GM12878 (cell line): ENCODE data around the gene HUS1. TPM values are rescaled to one million over a fixed set of nuclear protein-coding genes. Genes with fewer than 3 reads are reported as not detected.

Experiments
- ATAC-seq: fragments of 200-7000 bp; cut with Tn5 transposase; 3 replicates; pipeline ENCODE4 v1.9.1; 2020; ENCODE audit warnings: mild to moderate bottlenecking, moderate library complexity
- BruUV-seq: library from RNA; stranded (reverse); fragments of 400-500 nt; replicated peaks from 2 replicates; lab custom pipeline; 2021; lab: Mats Ljungman, UMichigan
- CTCF ChIA-PET: fragments of 300-600 bp; sonication (Branson Sonifier 250); formaldehyde crosslinking; extraction: SDS; loops from one replicate; lab custom pipeline; 2021; ENCODE audit warnings: inconsistent platforms; lab: Yijun Ruan, JAX
- POLR2A ChIA-PET: fragments of 350-600 bp; formaldehyde crosslinking; extraction: SDS; loops from one replicate; lab custom pipeline; 2021; ENCODE audit warnings: inconsistent platforms; lab: Charles Lee
- RAD21 ChIA-PET: fragments of 300-600 bp; sonication (Branson Sonifier 250); formaldehyde crosslinking; loops from one replicate; lab custom pipeline; 2023; ENCODE audit warnings: antibody characterized with exemption; ENCODE audit not compliant: unreplicated experiment; lab: Charles Lee
- SMC1A ChIA-PET: fragments of 300-600 bp; sonication (Branson Sonifier 250); formaldehyde crosslinking; loops from one replicate; lab custom pipeline; 2023; ENCODE audit not compliant: unreplicated experiment, uncharacterized antibody; lab: Charles Lee
- DNase-seq: peaks from one replicate; pipeline ENCODE4 v3.0.0-alpha.2; 2011; ENCODE audit warnings: low read depth, low spot score
- FAIRE-seq: peaks from 3 replicates; lab custom pipeline; 2011; peaks lifted over from hg19 to GRCh38; lab: Jason Lieb, UNC
- H2AFZ ChIP-seq: 2 replicates; pipeline ENCODE4 v1.6.0; 2011; ENCODE audit warnings: low read depth, low read length, control low read depth; ENCODE audit not compliant: control insufficient read depth
- H3K27ac ChIP-seq: 2 replicates; pipeline ENCODE4 v1.5.1; 2011; ENCODE audit warnings: control low read depth; ENCODE audit not compliant: control insufficient read depth, insufficient read depth
- H3K27me3 ChIP-seq, 2 experiments: replicated peaks in 1 of 2; 2 replicates each; pipeline versions ENCODE4 v1.6.0 to v1.6.1; 2011; ENCODE audit warnings: low read length in 1 of 2; ENCODE audit not compliant: control insufficient read depth in 2 of 2, insufficient read depth in 2 of 2
- H3K36me3 ChIP-seq, 2 experiments: 2 replicates each; pipeline ENCODE4 v1.5.1; 2011; ENCODE audit warnings: low read length in 1 of 2; ENCODE audit not compliant: control insufficient read depth in 2 of 2, insufficient read depth in 2 of 2
- H3K4me1 ChIP-seq: 2 replicates; pipeline ENCODE4 v1.6.1; 2011; ENCODE audit warnings: mild to moderate bottlenecking, low read length, moderate library complexity, mixed read lengths; ENCODE audit not compliant: control insufficient read depth, insufficient read depth
- H3K4me2 ChIP-seq: 2 replicates; pipeline ENCODE4 v1.6.0; 2011; ENCODE audit warnings: control low read depth; ENCODE audit not compliant: control insufficient read depth, insufficient read depth
- H3K4me3 ChIP-seq: fragments of 200-600 bp; sonication (generic); 2 replicates; pipeline ENCODE4 v1.5.1; 2016
- H3K79me2 ChIP-seq: 2 replicates; pipeline ENCODE4 v1.6.0; 2011; ENCODE audit warnings: low read length; ENCODE audit not compliant: control insufficient read depth, insufficient read depth
- H3K9ac ChIP-seq: 2 replicates; pipeline ENCODE4 v1.8.0; 2011; ENCODE audit warnings: low read length, control low read depth, mixed read lengths; ENCODE audit not compliant: control insufficient read depth, insufficient read depth
- H3K9me3 ChIP-seq: replicated peaks from 3 replicates; pipeline ENCODE4 v1.5.1; 2011; ENCODE audit warnings: mild to moderate bottlenecking, low read length; ENCODE audit not compliant: control insufficient read depth, insufficient read depth
- H4K20me1 ChIP-seq: 2 replicates; pipeline ENCODE4 v1.6.0; 2011; ENCODE audit not compliant: control insufficient read depth, insufficient read depth
- ATF2 ChIP-seq: IDR thresholded peaks from 2 replicates; pipeline ENCODE4 v1.6.1; 2012; ENCODE audit warnings: low read length, inconsistent platforms
- BHLHE40 ChIP-seq, 2 experiments: fragments of 450-650 bp in 1 of 2; IDR thresholded peaks; 2 replicates each; pipeline ENCODE4 v1.6.1; 2011 to 2017; ENCODE audit warnings: low read depth in 2 of 2, borderline replicate concordance in 1 of 2, improper control_type of control experiment in 1 of 2, low read length in 1 of 2, mild to moderate bottlenecking in 1 of 2
- IKZF2 ChIP-seq, 2 experiments: fragments of 450-650 bp; IDR thresholded peaks; 2 replicates each; pipeline ENCODE4 v1.6.1; 2017; ENCODE audit warnings: mild to moderate bottlenecking in 2 of 2, moderate library complexity in 2 of 2
- POLR2AphosphoS2 ChIP-seq: IDR thresholded peaks from 2 replicates; pipeline ENCODE4 v1.6.1; 2011; ENCODE audit warnings: low read depth, mild to moderate bottlenecking, low read length, improper control_type of control experiment, moderate library complexity
- RBBP5 ChIP-seq: fragments of 200-600 bp; sonication (generic); conservative IDR thresholded peaks from 2 replicates; pipeline ENCODE4 v1.6.1; 2016
- RELA ChIP-seq: fragments of 450-650 bp; IDR thresholded peaks from 2 replicates; pipeline ENCODE4 v1.8.0; 2014; ENCODE audit warnings: borderline replicate concordance; ENCODE audit not compliant: partially characterized antibody
- SIX5 ChIP-seq: IDR thresholded peaks from 2 replicates; pipeline ENCODE4 v1.6.1; 2011; ENCODE audit warnings: mild to moderate bottlenecking, low read depth, low read length, moderate library complexity; ENCODE audit not compliant: severe bottlenecking
- SPI1 ChIP-seq: IDR thresholded peaks from 2 replicates; pipeline ENCODE4 v1.6.1; 2011; ENCODE audit warnings: low read depth, mild to moderate bottlenecking, low read length, moderate library complexity, borderline replicate concordance; ENCODE audit not compliant: insufficient read depth
- WGBS: methylation state at CpG from one replicate; pipeline ENCODE4 v1.1.6; 2016; ENCODE audit warnings: low lambda C conversion rate; ENCODE audit not compliant: insufficient replicate concordance, insufficient coverage; ENCODE audit errors: missing lambda C conversion rate; 5-methylcytosine and 5-hydroxymethylcytosine counted together
- in situ Hi-C: fragments of 300-500 bp; cut with MboI; formaldehyde crosslinking; loops from 9 replicates; pipeline ENCODE4 v1.14.3; 2018; ENCODE audit warnings: mixed read lengths
- intact Hi-C: fragments of 100-400 bp; cut with micrococcal nuclease; formaldehyde crosslinking; loops from one replicate; pipeline ENCODE4 v1.14.2; 2022; ENCODE audit not compliant: unreplicated experiment
- polyA plus RNA-seq, 11 experiments: library from polyadenylated mRNA; depleted of rRNA in 4 of 11; unstranded in 6 of 11; stranded (reverse) in 5 of 11; fragments of >200 nt; fragmentation: Nextera tagmentation in 4 of 11; fragmentation: Illumina TruSeq in 1 of 11; extraction: Ambion mirVana in 4 of 11; extraction: Trizol in 1 of 11; gene quantifications; 1 replicate in 1 of 11; 2 replicates in 10 of 11; pipeline versions ENCODE4 v1.2.1 to v1.2.3, GENCODE V29; 2011 to 2016; ENCODE audit warnings: inconsistent platforms in 2 of 11, missing spikeins in 2 of 11, low read depth in 1 of 11
- total RNA-seq, 4 experiments: library from RNA; depleted of rRNA in 3 of 4; stranded (reverse); fragments of >200 nt in 3 of 4; fragmentation: Illumina TruSeq in 1 of 4; extraction: Trizol in 1 of 4; gene quantifications; 2 replicates each; pipeline versions ENCODE4 v1.2.1 to v1.2.3, GENCODE V29; 2013 to 2021
- TF ChIP-seq, protein P1 (sequence below): fragments of 450-650 bp; IDR thresholded peaks from 2 replicates; pipeline ENCODE4 v1.6.1; 2017; ENCODE audit warnings: mild to moderate bottlenecking, low read depth, inconsistent platforms; ENCODE audit not compliant: poor library complexity, severe bottlenecking
- TF ChIP-seq, protein P2 (sequence below): IDR thresholded peaks from 2 replicates; pipeline ENCODE4 v1.6.1; 2012; ENCODE audit warnings: low read depth, low read length, improper control_type of control experiment
- TF ChIP-seq, protein P3 (sequence below): IDR thresholded peaks from 2 replicates; pipeline ENCODE4 v1.6.1; 2011; ENCODE audit warnings: low read depth, low read length, improper control_type of control experiment, borderline replicate concordance

The HUS1 gene
- total and polyA plus RNA-seq, 10 of the 15 experiments (the other 5 are each of a cell fraction or from before 2014, with no cell fraction given), result 10.4 to 35.5 (median 22.6) TPM

GRCh38 chr7:47999413-47999812 is 20.0 kb upstream of the HUS1 start:
- RAD21 ChIA-PET, result no interaction called here
- intact Hi-C loops, result no loop called here
- DNase-seq, result no peak
- Histone ChIP-seq H3K27me3 (no peaks in the 10 kb centered on the region), H3K4me1 (peaks cover 2% of the 10 kb centered on the region; the same call in 1 of the 2 replicates), H3K9ac (no peak overlapping the region), H2AFZ (no peak overlapping the region), H3K27ac (no peak overlapping the region), H4K20me1 (no peaks in the 10 kb centered on the region), H3K9me3 (no peaks in the 10 kb centered on the region), H3K79me2 (no peaks in the 10 kb centered on the region), H3K4me3 (no peak overlapping the region), H3K36me3 (no peaks in the 10 kb centered on the region), H3K4me2 (no peak overlapping the region)
- no peak for FAIRE-seq
- 61% methylated on average over 12 of the region's 12 CpGs for WGBS
- no TSS peak for BruUV-seq
- SMC1A ChIA-PET, result interaction anchor here (0.9 to 1.3 kb wide), 2 partner anchors 111 to 115 kb away, joined by 3 to 5 read pairs; no protein-coding TSS in a partner anchor
- no peak for ATAC-seq
- CTCF ChIA-PET, result interaction anchor here (0.6 to 1.0 kb wide), 2 partner anchors 55 to 111 kb away, joined by 3 read pairs; no protein-coding TSS in a partner anchor
- POLR2A ChIA-PET, result no interaction called here
- in situ Hi-C loops, result no loop called here
- TF ChIP-seq POLR2AphosphoS2 (no peak), IKZF2 (IDR thresholded peaks at IDR 0.05) (no peak), ATF2 (no peak), RELA (no peak), SPI1 (no peak), BHLHE40 (IDR thresholded peaks at IDR 0.05; ENCODE audit: borderline replicate concordance in 1 of 2, low read depth in 2 of 2, low read length in 1 of 2) (no peak), RBBP5 (no peak), SIX5 (no peak)
- TF ChIP-seq, protein P1, sequence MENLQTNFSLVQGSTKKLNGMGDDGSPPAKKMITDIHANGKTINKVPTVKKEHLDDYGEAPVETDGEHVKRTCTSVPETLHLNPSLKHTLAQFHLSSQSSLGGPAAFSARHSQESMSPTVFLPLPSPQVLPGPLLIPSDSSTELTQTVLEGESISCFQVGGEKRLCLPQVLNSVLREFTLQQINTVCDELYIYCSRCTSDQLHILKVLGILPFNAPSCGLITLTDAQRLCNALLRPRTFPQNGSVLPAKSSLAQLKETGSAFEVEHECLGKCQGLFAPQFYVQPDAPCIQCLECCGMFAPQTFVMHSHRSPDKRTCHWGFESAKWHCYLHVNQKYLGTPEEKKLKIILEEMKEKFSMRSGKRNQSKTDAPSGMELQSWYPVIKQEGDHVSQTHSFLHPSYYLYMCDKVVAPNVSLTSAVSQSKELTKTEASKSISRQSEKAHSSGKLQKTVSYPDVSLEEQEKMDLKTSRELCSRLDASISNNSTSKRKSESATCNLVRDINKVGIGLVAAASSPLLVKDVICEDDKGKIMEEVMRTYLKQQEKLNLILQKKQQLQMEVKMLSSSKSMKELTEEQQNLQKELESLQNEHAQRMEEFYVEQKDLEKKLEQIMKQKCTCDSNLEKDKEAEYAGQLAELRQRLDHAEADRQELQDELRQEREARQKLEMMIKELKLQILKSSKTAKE, result no peak
- TF ChIP-seq, protein P2, sequence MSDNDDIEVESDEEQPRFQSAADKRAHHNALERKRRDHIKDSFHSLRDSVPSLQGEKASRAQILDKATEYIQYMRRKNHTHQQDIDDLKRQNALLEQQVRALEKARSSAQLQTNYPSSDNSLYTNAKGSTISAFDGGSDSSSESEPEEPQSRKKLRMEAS, result no peak
- TF ChIP-seq, protein P3, sequence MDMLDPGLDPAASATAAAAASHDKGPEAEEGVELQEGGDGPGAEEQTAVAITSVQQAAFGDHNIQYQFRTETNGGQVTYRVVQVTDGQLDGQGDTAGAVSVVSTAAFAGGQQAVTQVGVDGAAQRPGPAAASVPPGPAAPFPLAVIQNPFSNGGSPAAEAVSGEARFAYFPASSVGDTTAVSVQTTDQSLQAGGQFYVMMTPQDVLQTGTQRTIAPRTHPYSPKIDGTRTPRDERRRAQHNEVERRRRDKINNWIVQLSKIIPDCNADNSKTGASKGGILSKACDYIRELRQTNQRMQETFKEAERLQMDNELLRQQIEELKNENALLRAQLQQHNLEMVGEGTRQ, result no peak
